ENCODE measurements around the gene PLA2G4B. TPM values are rescaled to one million over a fixed set of nuclear protein-coding genes. Genes with fewer than 3 reads are reported as not detected.

PLA2G4B gene
- total and polyA plus RNA-seq, 10 of the 15 experiments (the other 5 are each of a cell fraction or from before 2014, with no cell fraction given), result 0.22 to 6.6 (median 2.9) TPM

- no TSS peak for BruUV-seq (replicated peaks)
- in situ Hi-C loops (cut with MboI), result no loop called here
- no peak overlapping the region for H3K27ac ChIP-seq (ENCODE audit: control insufficient read depth, insufficient read depth)
Observed at GRCh38 chr15:41836073-41836472, 2.6 kb upstream of the PLA2G4B start.

More at GRCh38 chr15:41836073-41836472, 2.6 kb upstream of the PLA2G4B start:
- no peak for DNase-seq (ENCODE audit: low read depth, low spot score)
- H3K4me1 ChIP-seq (ENCODE audit: control insufficient read depth, insufficient read depth, low read length), result no peaks in the 10 kb centered on the region
- no peaks in the 10 kb centered on the region; a peak in 1 of 4 replicates for H3K36me3 ChIP-seq (ENCODE audit: control insufficient read depth in 2 of 2, insufficient read depth in 2 of 2, low read length in 1 of 2)
- H4K20me1 ChIP-seq (ENCODE audit: control insufficient read depth, insufficient read depth), result no peaks in the 10 kb centered on the region
- no peak for FAIRE-seq
- H2AFZ ChIP-seq (ENCODE audit: control insufficient read depth, low read depth, low read length), result no peak overlapping the region
- ChIA-PET POLR2A (no interaction called here), RAD21 (ENCODE audit: unreplicated experiment) (interaction anchor here (0.6 kb wide), 1 partner anchor 34 kb away, joined by 3 read pairs; no protein-coding TSS in a partner anchor), SMC1A (ENCODE audit: uncharacterized antibody, unreplicated experiment) (no interaction called here), CTCF (no interaction called here)
- H3K9ac ChIP-seq (ENCODE audit: control insufficient read depth, insufficient read depth, low read length), result no peak overlapping the region
- intact Hi-C loops (cut with micrococcal nuclease; ENCODE audit: unreplicated experiment), result no loop called here
- no peak overlapping the region for H3K4me2 ChIP-seq (ENCODE audit: control insufficient read depth, insufficient read depth)
- no peaks in the 10 kb centered on the region for H3K27me3 ChIP-seq (replicated peaks in 1 of 2; ENCODE audit: control insufficient read depth in 2 of 2, insufficient read depth in 2 of 2, low read length in 1 of 2)
- no peak for TF ChIP-seq MEF2A (IDR thresholded peaks at IDR 0.05; ENCODE audit: insufficient read depth, low read depth, low read length)
- no peak for TF ChIP-seq MYB (IDR thresholded peaks at IDR 0.05; ENCODE audit: borderline replicate concordance, low read depth, low read length)
- no peak for TF ChIP-seq E4F1 (IDR thresholded peaks at IDR 0.05; ENCODE audit: borderline replicate concordance, partially characterized antibody)
- no peak for TF ChIP-seq SMC3 (IDR thresholded peaks at IDR 0.05; ENCODE audit: borderline replicate concordance, low read length)
- no peak for ATAC-seq
- WGBS (ENCODE audit: insufficient coverage, insufficient replicate concordance, low lambda C conversion rate, missing lambda C conversion rate), result 6% methylated on average over 6 of the region's 6 CpGs
- H3K4me3 ChIP-seq, result no peak overlapping the region
- H3K9me3 ChIP-seq (replicated peaks; ENCODE audit: control insufficient read depth, insufficient read depth, low read length), result no peaks in the 10 kb centered on the region
- H3K79me2 ChIP-seq (ENCODE audit: control insufficient read depth, insufficient read depth, low read length), result no peaks in the 10 kb centered on the region

Data from GM12878 (cell line).